ENCODE results near the gene AWAT1.
"Not testable (repeated sequence)": the region's sequence is repeated elsewhere in the genome, so short reads cannot be mapped to it uniquely, and the experiment has no call there.

The AWAT1 gene

DNA sequence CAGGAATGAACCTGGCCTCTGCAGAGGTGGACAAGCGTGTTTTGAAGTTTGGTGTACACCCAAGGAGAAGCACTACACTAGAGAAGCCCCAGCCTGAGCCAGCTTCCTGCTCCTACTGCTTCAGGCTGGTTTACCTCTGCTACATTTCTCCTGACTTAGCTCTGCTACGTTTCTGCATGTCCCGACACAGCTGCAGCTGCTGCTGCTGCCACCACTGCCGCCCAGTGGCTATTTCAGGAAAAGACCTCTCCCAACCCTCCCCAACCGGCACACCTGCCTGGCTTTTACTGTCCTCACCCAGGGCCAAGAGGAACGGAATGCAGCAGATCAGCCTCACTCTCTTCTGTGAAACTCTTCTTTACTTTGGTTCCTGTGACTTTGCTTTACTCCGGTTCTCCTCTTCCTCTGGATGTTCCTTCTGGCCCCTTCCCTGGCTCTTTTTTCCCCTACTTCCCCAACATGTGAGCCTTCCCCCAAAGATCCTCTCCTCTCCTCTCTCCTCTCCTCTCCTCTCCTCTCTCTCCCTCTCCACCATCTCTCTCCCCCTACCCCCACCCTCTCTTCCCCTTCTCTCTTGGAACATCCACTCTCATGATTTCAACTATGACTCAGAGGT lies 28.6 kb downstream of the AWAT1 start:
- DNase-seq, result peak; percentile 5

DNA sequence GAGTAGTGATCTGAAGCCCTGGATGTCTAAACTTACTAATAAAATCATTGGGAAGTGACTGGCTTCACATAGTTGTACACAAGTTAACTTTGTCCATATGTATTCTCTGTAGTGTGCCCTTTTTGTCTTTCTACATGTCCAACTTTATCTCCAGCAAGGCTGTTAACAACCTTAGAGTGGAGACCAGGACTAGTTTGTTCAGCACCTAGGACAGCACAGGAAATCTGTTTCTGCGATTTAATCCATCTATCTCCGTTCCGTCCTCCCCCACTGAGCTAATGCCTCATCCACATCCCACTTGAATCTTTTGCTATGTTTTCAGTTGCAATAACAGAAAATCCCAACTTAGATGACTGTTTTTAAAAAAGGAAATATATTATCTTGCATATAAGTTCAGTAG lies 30.3 kb downstream of the AWAT1 start:
- DNase-seq, result no peak

DNA sequence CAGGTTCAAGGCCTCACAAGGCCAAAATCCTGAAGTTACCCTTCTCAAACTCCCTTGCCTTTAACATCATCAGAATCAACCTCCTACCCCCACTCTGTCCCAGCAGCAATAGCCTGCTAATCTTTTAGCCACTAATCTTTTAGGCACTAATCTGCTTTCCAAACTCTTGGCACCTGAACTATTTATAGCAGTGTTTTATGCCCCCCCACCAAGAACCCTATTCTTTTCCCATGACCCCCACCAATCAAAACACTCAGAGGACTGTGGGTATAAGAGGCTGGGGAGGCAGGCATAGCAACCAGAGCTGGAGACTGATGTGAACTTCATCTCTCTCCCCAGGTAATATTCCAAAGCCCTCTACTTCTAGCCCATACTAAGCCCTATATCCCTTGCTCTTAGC lies 33.6 kb downstream of the AWAT1 start, which contains the start of gene ARR3:
Gene ARR3, plus strand, starts transcription at position 301 of the 400 bp plus-strand sequence. CDS start 1,052 bp downstream, outside the sequence.
- DNase-seq, result no peak

DNA sequence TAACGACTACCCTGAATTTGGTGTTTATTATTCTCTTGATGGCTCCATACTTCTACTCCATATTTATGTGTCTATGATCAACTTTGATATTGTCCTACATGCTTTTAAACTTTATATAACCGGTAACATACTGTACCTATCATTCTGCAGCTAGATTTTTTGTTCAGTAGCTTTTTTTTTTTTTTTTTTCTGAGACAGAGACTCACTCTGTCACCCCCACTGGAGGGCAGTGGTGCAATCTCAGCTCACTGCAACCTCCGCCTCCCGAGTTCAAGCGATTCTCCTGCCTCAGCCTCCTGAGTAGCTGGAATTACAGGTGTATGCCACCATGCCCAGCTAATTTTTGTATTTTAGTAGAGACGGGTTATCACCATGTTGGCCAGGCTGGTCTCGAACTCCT lies 39.6 kb downstream of the AWAT1 start:
- DNase-seq, result not testable (repeated sequence)

DNA sequence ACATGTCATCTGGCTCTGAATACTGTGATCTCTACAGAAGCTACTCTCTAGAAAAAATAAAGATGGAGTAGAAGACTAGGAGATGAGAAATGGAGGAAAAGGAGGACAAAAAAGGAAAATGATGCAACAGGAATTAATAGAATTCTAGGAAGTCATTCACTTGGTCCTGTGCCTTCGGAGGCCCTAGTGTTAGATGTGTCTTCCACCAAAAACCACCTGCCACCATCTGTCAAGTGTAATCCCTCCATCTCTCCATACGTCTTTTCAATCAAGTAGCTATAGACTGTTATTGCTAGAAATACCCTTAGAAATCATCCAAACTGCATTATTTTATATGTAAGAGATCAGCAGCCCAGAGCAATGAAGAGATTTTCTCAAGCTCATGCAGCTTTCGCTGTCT lies 44.6 kb downstream of the AWAT1 start:
- no peak for DNase-seq

DNA sequence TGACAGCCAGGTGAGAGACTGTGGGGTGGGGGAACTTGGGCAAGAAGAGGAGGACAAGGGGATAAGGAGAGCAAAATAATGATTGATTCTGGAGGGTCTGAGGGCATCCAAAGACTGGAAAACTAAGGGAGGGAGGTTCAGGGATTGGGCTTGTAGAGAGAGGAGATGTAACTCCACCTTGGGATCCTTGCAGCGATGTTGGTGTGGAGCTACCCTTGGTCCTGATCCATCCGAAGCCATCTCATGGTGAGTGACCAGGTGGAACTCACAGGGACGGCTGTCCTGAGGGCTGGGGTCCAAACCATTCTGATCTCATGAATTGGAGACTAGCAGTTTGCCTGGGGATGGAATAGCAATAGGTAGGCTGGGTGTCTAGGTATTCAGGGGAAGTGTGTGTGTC lies 46.1 kb downstream of the AWAT1 start:
- no peak for DNase-seq

DNA sequence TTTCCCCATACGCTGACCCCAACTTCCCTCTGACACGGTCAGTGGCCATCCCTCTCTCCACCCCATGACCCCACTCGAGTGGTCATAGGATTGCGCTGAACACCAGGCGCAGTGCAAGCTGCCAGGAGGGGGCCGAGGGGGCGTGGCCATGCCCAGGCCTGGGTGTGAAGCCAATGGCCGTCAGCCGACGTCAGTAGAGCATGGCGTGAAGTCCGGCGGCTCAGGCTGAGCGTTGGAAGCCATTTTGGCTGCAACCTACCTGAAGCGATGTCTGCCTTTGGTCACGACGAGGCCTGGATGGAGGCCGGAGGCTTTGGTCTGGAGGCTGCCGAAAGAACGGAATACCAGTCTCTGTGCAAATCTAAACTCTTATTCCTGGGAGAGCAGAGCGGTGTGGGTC lies 47.5 kb downstream of the AWAT1 start, which contains the start of gene RAB41:
Gene RAB41, plus strand, starts transcription at position 222 of the 400 bp plus-strand sequence. Its CDS starts 46 bp downstream, at position 268.
- DNase-seq, result no peak

DNA sequence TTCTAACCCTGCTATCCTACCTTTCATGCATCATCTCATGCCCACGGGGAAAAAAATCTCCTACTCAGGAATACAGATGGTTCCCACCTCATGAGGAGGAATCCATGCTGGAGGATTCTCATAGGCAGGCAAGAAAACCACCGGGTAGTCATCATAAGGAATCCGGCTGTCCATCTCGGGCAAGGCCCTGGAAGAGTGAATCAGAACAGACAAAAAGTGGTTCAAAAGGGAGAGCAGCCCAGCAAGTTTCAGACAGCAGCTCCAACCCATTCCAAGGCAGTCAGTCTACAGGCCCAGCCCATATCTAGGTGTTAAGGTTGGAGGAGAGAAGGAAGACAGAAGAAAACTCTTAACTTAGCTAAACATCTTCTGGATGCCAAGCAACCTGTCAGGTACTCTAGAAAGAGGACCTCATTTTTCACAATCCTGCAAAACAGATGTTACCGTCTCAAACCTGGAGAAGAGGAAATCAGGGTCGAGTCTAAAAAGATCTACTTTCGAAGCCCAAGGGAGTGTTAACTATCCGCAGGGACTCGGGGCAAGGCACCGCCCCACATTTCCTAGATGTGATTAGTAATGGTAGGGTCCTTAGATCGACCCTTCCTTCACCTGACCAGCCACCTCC lies 54.8 kb downstream of the AWAT1 start:
- no peak for DNase-seq
